DMS79 (cell line): Measurements from ENCODE around the gene TMEM203.

Experiments
- DNase-seq: peaks from one replicate; lab custom pipeline; 2025; lab: John Stamatoyannopoulos, UW

TMEM203 gene

DNA sequence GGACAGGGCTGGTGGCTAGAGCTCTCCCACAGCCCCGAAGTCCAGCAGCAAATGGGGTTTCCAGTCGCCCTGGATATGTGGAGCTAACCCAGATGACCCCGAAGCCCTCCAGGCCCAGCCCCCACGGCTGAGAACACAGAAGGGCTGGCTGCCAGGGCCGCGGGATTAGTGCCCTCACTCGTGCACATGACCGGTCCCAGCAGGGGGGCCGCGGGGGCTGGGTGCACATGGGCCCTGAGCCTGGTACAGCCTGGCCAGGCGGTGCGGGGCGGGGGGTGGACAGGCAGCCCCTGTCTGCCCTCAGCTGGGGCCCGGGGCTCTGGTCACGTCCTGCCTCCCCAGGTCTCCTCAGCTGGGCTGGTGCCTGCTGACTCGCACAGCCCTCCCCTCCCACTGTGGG is 11.1 kb downstream of the TMEM203 start:
- no peak for DNase-seq

DNA sequence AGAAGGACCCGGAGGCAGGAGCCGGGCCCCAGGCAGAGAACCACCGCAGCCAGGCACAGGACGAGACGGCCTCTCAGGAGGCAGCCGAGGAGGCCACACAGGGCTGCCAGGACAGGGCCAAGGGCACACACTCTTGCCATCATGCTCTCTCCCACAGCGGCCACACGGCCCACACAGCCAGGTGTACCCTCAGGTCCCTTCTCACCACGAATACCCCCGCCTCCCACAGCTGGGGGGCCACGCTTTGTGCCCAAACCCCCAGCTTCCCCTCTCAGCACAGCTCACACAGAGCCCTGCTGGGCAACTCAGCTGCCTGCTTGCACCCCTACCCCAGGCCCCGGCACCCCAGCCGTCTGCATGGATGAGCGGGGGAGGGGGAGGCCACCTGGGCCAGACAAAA is 11.7 kb downstream of the TMEM203 start:
- no peak for DNase-seq

DNA sequence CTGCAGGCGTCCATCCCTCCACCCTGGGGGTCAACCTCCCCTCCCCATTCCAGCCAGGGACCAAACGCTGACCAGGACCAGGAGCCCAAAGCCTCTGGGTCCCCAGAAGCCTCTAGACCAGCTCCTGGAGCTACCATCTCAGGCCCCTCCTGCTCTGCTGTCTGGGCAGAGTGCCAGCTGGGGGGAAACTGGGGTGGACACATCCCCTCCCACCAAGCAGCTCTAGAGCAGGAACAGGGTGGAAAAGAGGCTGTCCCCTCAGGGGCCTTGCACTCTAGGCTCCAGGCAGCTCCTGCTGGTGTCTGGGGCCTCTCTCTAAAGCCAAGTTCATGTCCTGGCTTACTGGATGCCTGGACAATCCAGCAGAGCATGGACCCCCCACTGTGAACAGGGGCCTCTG is 12.6 kb downstream of the TMEM203 start:
- DNase-seq, result no peak

DNA sequence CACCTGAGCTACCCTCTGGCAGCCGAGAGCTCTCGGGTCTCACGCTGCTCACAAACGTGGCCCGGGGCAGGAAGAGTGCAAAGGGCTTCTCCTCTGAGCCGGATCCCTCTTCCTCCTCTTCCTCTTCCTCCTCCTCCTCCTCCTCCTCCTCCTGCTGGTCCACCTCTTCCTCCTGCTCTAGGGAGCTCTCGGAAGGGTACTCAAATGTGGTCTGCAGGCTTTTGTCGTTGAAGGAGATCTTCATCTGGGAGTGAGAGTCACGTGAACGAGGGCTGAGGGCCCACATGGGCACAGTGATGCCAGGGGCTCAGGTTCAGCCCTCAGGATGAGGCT is 13.0 kb downstream of the TMEM203 start:
- no peak for DNase-seq

DNA sequence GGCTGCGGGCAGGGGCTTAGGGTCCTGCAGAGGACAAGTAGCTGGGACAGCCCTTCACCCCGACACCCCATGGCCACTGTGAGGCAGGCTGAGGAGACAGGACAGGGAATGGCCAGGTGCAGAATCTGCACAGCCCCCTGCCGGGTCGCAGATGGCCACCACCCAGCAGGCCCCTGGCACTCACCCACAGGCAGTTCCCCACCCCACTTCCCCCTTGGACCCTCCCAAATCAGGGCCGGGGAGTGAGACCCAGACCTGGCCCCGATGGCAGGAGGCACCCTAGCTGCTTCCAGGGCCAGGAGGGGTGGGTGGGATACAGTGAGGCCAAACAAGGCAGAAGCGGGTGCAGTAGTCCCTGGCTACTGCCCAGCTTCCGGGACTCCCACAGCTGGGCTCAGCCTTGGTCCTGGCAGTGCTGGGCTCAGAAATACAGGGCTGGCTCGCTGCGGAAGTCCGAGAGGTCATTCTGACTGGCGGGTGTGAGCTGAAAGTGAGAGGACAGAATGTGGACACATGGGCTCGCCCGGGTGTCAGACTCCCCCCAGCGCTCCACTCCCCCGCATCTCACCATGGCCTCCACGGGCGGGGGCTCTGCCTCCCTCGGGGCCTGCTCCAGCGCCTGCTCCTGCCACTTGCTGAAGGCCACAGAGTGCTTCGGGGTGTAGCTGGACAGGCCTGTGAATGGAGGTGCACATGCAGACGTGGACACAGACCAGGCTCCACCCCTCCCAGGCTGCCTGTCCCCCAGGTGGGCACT is 13.6 kb downstream of the TMEM203 start:
- no peak for DNase-seq

DNA sequence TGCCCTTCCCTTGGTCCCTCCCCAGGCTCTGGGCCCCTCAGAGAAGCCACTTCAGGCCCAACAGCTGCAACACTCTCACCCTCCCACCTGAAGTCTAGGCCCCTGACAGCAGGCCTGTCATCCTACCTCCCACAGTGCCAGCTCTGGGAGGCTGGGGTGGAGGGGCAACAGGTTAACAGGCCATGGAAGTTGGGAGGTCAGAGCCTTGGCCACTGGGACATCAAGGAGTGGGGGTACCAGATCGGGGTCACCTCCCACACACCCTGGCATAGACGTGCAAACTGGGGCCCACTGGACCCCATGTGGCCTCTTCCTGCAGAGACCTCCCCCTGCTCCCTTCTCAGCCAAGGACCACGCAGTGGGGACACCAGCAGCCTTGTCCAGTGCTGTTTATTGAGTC is 14.2 kb downstream of the TMEM203 start:
- DNase-seq, result no peak

DNA sequence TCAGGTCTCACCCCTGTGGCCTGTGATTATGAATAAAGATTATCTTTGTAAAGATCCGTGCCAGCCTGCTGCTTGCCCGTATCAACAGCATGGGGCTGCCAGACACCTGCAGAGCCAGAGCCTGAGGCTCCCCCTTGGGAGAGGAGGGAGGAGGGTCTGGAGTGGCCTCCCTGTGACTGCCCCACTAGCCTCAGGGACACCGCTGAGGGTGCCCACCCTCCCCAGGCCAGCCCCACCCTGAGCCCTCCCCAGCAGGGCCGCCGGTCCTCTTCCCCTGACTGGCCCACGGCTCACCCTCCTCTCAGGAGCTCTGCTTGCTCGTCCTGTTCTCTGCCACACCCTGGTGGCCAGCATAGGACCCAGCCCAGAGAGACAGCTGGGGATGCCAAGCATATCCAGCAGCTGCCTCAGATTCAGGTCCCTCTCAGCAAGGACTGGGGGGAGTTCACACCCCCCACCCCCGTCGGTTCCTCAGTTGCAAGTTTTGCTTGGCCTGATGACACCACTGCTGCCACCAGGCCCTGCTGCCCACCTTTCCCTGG is 15.1 kb downstream of the TMEM203 start:
- DNase-seq, result no peak

DNA sequence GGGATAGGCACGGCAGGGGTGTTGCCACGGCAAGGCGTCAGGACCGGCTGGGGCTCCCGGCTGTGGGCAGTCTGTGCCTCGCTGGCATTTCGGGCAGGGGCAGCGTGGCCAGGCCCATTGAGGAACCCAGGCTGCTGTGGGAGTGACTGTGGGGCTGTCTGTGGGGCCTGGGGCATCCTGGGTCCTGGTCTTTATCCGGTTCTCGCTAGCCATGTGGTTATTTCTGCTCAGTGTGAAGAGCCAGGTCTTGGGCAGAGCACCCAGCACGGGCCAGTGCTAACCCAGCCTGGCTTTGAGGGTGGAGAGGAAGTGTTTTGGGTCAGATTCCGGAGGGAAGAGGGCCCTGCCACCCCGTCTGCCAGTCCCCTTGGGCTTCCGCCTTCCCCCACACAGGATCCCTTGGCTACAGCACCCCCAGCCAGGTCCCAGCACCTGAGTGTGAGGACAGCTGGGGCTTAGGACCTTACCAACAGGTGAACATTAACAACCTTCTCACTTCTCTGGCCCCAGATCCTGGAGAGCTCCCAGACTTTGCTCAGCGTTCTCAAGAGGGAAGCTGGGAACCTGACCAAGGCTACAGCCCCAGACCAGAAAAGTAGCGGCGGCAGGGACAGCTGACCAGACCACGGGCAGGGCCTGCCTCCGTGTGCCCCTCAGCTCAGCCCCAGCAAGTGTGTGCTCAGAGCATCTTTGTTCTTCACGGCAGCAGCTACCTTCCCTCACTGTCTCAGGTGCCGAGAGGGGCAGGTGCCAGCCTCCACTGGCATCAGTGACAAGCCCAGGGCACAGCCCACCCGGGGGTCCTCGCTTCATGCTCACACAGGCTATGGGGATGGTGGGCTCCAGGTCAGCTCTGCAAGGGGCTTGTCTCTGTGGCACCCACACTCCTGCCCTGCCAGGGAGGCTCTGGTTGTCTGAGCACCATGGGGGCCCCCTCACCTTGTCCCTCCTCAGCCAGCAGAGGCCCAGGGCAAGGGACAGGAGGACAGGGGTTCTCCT is 15.9 kb downstream of the TMEM203 start:
- DNase-seq, result no peak

DNA sequence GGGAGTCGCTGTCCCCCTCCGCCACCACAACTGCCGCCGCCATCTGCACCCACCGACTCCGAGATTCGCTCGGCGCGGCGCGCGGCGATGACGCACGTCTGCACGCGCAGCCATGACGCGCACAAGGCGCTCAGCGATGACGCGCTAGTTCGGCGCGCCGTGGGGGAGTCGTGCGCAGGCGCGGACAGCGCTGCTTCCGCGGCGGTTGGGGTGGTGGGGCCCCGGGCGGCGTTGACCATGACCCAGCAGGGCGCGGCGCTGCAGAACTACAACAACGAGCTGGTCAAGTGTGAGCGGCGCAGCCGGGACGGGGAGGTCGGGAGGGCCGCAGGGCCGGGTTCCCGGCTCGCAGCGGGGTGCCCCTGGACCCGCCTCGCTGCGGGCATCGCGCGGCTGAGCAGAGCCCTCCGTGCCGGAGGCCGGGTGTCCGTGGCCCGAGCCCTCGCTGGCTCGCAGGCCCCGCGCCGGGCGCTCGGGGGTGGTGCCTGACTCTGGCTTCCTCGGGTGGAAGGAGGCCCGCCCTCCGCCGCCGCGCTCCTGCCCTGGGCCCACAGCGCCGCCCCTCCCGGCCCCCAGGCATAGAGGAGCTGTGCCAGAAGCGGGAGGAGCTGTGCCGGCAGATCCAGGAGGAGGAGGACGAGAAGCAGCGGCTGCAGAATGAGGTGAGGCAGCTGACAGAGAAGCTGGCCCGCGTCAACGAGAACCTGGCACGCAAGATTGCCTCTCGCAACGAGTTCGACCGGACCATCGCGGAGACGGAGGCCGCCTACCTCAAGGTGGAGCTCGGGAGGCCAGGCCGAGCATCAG is 16.8 kb downstream of the TMEM203 start, which contains the start of the genes ANAPC2 and SSNA1:
TSS of gene ANAPC2 (minus strand) at position 71 of the 807 bp plus-strand sequence. CDS start at position 43, 28 bp downstream.
TSS of gene SSNA1 (plus strand) at position 187 of the 807 bp plus-strand sequence. CDS start at position 238, 51 bp downstream.
- peak; percentile 74 for DNase-seq

DNA sequence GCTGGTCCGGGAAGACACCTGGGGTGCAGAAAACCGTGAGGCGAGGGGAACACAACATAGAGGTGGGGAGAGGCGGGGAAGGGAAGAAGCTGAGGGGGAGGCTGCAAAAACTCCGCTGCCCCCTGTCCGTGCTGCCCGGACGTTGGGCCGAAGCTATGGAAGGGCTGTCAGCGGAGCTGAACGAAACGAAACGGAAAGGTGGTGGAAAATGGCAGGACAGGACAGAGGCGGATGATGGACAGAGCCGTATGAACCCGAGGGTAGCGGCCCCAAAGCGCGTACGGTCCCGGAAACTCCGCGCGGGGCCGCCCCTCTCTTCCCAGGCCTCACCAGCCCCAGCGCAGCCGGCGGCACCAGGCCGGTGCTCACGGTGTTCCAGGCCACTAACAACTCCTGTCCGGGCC is 17.4 kb downstream of the TMEM203 start:
- DNase-seq, result no peak

DNA sequence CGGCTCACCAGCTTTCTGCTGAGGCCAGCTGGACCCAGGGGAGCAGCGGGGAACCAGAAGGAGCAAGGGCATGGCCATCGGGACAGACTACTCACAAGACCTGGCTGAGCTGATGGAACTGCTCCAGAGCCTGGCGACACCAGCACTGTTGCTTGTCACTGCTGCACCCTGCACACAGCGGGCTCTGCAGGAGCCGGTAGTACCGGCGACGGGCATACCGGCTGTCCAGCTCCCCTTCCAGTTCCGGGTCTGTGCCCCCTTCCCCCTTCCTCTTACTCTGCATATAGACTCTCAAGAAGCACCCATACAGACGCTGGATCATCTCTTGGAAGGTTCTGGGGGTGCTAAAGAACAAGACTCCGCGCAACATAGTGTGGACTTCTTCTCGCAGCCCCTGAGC is 18.1 kb downstream of the TMEM203 start:
- DNase-seq, result no peak

DNA sequence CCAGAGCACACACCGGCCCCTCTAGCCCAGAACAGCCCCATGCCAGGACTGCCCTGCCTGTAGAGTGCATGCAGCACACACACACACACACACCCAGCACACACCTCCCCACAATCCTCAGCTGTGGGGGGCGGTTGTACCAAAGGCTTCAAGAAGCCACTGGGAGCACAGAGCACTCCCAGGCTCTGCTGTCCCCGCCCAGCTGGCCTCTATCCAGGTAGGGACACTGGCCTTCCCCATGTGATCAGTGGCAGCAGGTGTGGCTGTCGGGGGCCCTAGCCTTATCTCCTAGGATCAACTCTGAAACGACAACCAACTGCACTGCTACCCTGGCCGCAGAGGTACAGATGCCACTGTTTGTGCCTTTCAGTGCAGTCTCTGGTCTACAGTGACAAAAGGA is 19.1 kb downstream of the TMEM203 start:
- DNase-seq, result no peak

DNA sequence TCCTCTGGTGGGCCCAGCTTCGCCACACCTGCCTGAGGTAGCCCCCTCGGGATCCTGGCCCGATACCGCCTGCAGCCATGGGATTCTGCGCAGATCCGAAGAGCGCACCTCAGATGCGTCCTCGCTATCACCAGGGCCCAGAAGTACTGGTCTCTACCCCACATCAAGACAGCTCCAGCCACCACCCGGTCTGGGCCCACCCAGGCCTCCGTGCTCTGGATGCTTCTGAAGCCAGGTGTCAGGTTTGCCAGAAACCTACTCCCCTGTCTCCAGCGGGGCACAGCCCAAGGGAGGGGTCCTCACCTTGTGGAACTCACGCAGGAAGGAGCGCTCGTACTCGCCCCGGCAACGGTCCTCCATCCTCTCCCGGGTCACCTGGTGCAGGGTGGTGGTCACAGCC is 19.5 kb downstream of the TMEM203 start:
- DNase-seq, result no peak

DNA sequence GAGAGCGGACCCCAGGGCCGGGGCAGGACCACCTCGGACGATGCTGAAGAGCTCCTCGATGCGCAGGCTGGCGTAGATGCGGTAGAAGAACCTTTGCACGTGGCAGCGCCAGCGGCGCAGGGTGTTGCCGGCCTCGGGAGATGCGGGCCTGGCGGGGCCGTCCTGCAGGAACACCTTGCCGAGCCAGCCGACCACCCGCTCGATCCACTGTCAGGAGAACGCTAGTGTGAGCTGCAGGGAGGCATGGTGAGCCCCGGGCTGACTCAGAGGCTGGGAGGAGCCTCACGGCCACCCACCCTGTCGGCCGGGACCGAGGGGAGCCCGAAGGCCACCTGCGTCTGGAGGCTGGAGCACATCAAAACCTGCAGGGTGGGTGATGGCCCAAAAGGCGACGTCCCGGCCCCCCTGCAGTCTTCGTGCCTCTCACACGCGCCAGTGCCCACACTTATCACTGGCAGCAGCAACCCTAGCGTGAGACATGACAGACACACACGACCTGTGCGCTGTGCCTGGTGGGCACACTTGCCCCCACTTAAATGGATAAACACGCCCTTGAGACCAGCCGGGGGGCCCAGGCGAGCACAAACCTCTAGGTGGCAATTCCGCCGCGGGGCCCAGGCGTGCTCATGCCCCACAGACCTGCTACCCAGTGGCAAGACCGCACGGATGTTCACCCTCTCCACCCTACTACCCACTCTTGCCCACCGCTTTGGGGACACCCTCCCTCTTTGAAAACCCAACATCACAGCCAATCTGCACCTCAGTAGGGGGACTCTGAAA is 20.4 kb downstream of the TMEM203 start:
- no peak for DNase-seq

DNA sequence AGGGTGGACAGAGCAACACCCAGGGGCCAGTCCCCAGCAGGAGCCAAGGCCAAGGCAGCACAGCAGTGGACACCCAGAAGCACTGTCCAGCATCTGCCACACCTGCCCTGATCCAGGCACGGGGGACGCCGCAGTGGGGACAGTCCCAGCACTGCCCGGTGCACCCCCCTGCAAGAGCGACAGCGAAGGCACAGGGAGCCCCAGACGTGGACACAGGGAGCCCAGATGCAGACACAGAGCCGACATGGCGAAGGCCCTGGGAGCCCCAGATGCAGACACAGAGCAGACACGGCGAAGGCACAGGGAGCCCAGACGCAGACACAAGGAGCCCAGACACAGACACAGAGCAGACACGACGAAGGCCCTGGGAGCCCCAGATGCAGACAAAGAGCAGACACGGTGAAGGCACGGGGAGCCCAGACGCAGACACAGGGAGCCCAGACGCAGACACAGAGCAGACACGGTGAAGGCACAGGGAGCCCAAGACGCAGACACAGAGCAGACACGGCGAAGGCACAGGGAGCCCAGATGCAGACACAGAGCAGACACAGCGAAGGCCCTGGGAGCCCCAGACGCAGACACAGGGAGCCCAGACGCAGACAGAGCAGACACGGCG is 21.4 kb downstream of the TMEM203 start:
- no peak for DNase-seq

DNA sequence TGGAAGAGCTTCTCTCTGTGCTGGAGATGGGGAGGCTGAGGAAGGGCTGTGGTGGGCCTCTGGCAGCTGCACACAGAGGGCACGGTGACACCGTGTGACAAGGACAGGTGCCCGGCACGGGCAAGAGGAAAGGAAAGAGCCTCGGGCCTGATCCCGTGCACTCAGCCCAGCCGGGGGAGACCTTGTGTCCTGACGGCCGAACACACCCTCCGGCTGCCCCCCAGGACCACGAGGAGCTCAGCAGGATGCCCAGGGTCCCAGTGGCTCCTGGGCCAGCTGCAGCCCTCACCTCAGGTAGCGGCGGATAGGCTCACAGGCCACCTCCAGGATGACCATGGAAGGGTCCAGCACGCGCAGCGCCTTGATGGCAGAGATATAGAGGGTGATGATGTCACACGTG is 22.6 kb downstream of the TMEM203 start:
- DNase-seq, result no peak

DNA sequence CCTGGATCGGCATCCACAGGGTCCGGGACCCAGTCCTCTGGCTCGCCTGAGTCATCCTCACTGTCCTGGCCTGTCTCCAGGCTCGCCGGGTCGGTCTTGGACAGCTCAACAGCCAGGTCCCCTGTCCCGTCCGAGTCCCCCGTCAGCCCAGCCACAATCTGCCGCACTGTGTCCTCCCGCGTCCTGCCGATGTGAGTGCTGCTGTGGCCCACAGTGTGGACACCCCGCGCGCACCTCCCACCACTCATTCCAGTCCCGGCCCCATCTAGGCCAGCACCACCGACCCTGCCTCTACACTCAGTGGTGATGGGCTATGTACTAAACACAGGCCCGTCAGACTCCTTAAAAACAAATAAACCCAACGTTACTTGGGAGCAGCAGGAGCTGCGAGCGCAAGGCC is 23.8 kb downstream of the TMEM203 start:
- no peak for DNase-seq

DNA sequence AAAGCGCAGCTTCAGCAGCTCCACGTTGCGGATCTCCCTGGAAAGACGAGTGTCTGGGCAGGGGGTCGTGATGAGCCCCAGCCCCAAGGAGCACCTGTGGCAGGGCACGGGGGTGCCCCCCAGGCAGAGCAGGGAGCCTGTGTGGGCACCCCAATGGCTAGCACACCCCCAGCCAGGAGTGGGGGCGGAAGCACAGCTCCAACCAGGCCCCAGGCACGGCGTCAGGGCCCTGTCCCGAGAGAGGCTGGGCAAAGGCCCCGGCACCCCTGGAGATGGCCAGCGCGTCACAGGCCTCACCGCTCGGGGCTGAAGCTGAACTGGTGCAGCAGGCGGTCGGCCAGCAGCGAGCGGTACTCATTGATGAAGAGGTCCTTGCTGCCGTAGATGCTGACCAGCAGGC is 25.0 kb downstream of the TMEM203 start:
- DNase-seq, result no peak

DNA sequence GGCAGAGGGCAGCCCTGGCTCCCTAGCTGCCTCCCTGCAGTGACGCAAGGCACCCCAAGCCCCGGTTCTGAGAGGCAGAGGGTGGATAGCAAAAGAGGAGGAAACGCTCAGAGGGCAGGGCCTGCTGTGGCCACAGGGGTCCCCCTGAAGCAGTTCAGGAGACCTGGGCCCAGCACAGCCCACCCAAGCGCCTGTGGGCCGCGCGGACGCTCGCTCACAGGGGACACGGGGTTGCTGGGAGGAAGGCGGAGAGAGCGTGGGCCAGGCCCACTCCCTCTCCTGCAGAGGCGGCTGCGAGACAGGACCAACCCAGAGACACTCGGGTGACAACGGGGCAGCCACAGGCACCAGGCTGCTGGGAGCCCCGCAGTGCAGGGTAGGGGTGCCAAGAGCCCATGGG is 25.7 kb downstream of the TMEM203 start:
- no peak for DNase-seq

DNA sequence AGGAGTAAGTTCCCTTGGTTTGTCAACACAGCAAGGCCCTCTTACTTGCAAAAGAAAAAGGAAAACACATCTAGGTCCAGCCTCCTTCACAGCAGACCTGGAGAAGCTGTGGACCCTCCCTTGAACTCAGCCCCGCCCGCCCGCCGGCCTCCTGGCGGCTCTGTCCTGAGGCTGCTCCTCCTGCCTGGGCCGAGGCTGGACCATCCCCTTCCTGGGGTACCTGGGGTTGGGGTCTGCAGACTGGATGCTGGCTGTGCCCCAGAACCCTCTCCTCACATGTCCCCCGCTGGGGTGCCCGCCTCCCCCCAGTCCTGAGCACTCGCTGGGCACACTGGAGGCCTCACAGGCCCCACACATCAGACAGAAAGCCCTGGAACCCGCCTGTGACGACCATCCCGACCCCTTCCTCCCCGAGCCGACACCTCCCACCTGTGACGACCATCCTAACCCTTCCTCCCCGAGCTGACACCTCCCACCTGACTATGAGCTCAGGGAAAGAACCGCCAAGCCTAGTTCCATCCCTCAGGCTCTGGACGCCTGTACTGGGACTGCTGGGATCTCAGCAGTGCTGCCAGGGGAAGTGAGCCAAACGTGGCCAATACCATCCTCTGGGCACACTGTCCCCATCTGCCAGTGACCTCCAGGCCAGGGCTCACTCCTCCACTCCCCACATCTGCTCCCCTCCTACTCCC is 26.4 kb downstream of the TMEM203 start:
- DNase-seq, result no peak
